ENCODE measurements around the gene NDUFA13.

Gene NDUFA13

GRCh38 chr19:19508217-19508616 lies 7.8 kb upstream of the NDUFA13 start:
- in situ Hi-C loops (cut with MboI; ENCODE audit: low pct_unique_long_range_greater_than_20kb, low sequenced_read_pairs, unreplicated experiment) = no loop called here
- no peak for DNase-seq (ENCODE audit: low spot score)
- no peak for TF ChIP-seq CTCF (IDR thresholded peaks at IDR 0.05; ENCODE audit: extremely low read depth, insufficient read depth, missing control alignments)

GRCh38 chr19:19510432-19510831 lies 5.6 kb upstream of the NDUFA13 start:
- in situ Hi-C loops (cut with MboI; ENCODE audit: low pct_unique_long_range_greater_than_20kb, low sequenced_read_pairs, unreplicated experiment) = no loop called here
- DNase-seq (ENCODE audit: low spot score) = no peak
- no peak for TF ChIP-seq CTCF (IDR thresholded peaks at IDR 0.05; ENCODE audit: extremely low read depth, insufficient read depth, missing control alignments)

- TF ChIP-seq CTCF (IDR thresholded peaks at IDR 0.05; ENCODE audit: extremely low read depth, insufficient read depth, missing control alignments) = no peak
- in situ Hi-C loops (cut with MboI; ENCODE audit: low pct_unique_long_range_greater_than_20kb, low sequenced_read_pairs, unreplicated experiment) = no loop called here
- no peak for DNase-seq (ENCODE audit: low spot score)
Observed at GRCh38 chr19:19513682-19514081, 2.3 kb upstream of the NDUFA13 start.

GRCh38 chr19:19514215-19514657 lies 1.8 kb upstream of the NDUFA13 start:
- DNase-seq (ENCODE audit: low spot score) = no peak
- in situ Hi-C loops (cut with MboI; ENCODE audit: low pct_unique_long_range_greater_than_20kb, low sequenced_read_pairs, unreplicated experiment) = no loop called here

GRCh38 chr19:19514881-19515641 lies 964 bp upstream of the NDUFA13 start, which contains the start of gene TSSK6:
Gene TSSK6, minus strand, starts transcription at chr19:19515548. Its CDS starts 121 bp downstream, at chr19:19515427.
- DNase-seq (ENCODE audit: low spot score) = no peak
- no peak for TF ChIP-seq CTCF (IDR thresholded peaks at IDR 0.05; ENCODE audit: extremely low read depth, insufficient read depth, missing control alignments)
- in situ Hi-C loops (cut with MboI; ENCODE audit: low pct_unique_long_range_greater_than_20kb, low sequenced_read_pairs, unreplicated experiment) = no loop called here

More at GRCh38 chr19:19514215-19514657, 1.8 kb upstream of the NDUFA13 start:
- no peak for TF ChIP-seq CTCF (IDR thresholded peaks at IDR 0.05; ENCODE audit: extremely low read depth, insufficient read depth, missing control alignments)

GRCh38 chr19:19517235-19517619 lies 1.2 kb downstream of the NDUFA13 start:
- in situ Hi-C loops (cut with MboI; ENCODE audit: low pct_unique_long_range_greater_than_20kb, low sequenced_read_pairs, unreplicated experiment) = no loop called here
- no peak for TF ChIP-seq CTCF (IDR thresholded peaks at IDR 0.05; ENCODE audit: extremely low read depth, insufficient read depth, missing control alignments)
- no peak for DNase-seq (ENCODE audit: low spot score)
